IPS-NIHi7 (cell line): ENCODE results near the gene TBCC.

Source experiments
- DNase-seq: peaks from one replicate; pipeline ENCODE4 v3.0.0; 2012; ENCODE audit warnings: mixed read lengths; ENCODE audit errors: extremely low spot score

The TBCC gene

GRCh38 chr6:42771741-42772100 is 25.8 kb upstream of the TBCC start:
- no peak for DNase-seq

- DNase-seq: no peak
Measured at GRCh38 chr6:42769836-42770235, 23.9 kb upstream of the TBCC start.

- DNase-seq: no peak
Measured at GRCh38 chr6:42769051-42769450, 23.1 kb upstream of the TBCC start.

GRCh38 chr6:42766163-42766670 is 20.3 kb upstream of the TBCC start:
- DNase-seq: no peak

- no peak for DNase-seq
Measured at GRCh38 chr6:42764911-42765648, 19.2 kb upstream of the TBCC start.

GRCh38 chr6:42762950-42763349 is 17.0 kb upstream of the TBCC start:
- DNase-seq: no peak

- no peak for DNase-seq
Measured at GRCh38 chr6:42762426-42762859, 16.5 kb upstream of the TBCC start.

- DNase-seq: no peak
Measured at GRCh38 chr6:42761287-42762067, 15.6 kb upstream of the TBCC start.

- DNase-seq: no peak
Measured at GRCh38 chr6:42758756-42759430, 13.0 kb upstream of the TBCC start.

- DNase-seq: no peak
Measured at GRCh38 chr6:42756722-42757121, 10.8 kb upstream of the TBCC start.

- DNase-seq: no peak
Measured at GRCh38 chr6:42754759-42755158, 8.9 kb upstream of the TBCC start.

- no peak for DNase-seq
Measured at GRCh38 chr6:42751055-42751454, 5.2 kb upstream of the TBCC start.

GRCh38 chr6:42748203-42748898 is 2.4 kb upstream of the TBCC start:
- no peak for DNase-seq

GRCh38 chr6:42746463-42747391 is 824 bp upstream of the TBCC start:
- DNase-seq: peak; percentile 95

- no peak for DNase-seq
Measured at GRCh38 chr6:42745083-42745639, 742 bp downstream of the TBCC start.

GRCh38 chr6:42744351-42744893 is 1.5 kb downstream of the TBCC start:
- DNase-seq: no peak

- DNase-seq: no peak
Measured at GRCh38 chr6:42742116-42742894, 3.6 kb downstream of the TBCC start.

GRCh38 chr6:42740725-42741124 is 5.2 kb downstream of the TBCC start:
- no peak for DNase-seq

- DNase-seq: no peak
Measured at GRCh38 chr6:42735976-42736375, 9.9 kb downstream of the TBCC start.
